Measurements from ENCODE around the gene MRFAP1.

MRFAP1 gene

GRCh38 chr4:6640292-6641163, at the start of gene MRFAP1:
TSS of gene MRFAP1 (plus strand) at chr4:6640685. CDS start at chr4:6640863, 178 bp downstream.
- DNase-seq (ENCODE audit: low read depth in 1 of 2, low spot score in 1 of 2): peak; percentile 85 to 90

GRCh38 chr4:6591313-6591712, 49.2 kb upstream of the MRFAP1 start:
- DNase-seq (ENCODE audit: low read depth in 1 of 2, low spot score in 1 of 2): no peak

GRCh38 chr4:6591781-6592180, 48.7 kb upstream of the MRFAP1 start:
- DNase-seq (ENCODE audit: low read depth in 1 of 2, low spot score in 1 of 2): no peak

- DNase-seq (ENCODE audit: low read depth in 1 of 2, low spot score in 1 of 2): no peak
Observed at GRCh38 chr4:6592804-6593563, 47.5 kb upstream of the MRFAP1 start.

- DNase-seq (ENCODE audit: low read depth in 1 of 2, low spot score in 1 of 2): no peak
Observed at GRCh38 chr4:6594341-6594740, 46.1 kb upstream of the MRFAP1 start.

- DNase-seq (ENCODE audit: low read depth in 1 of 2, low spot score in 1 of 2): no peak
Observed at GRCh38 chr4:6594826-6595355, 45.6 kb upstream of the MRFAP1 start.

- no peak for DNase-seq (ENCODE audit: low read depth in 1 of 2, low spot score in 1 of 2)
Observed at GRCh38 chr4:6595897-6596537, 44.5 kb upstream of the MRFAP1 start.

- no peak for DNase-seq (ENCODE audit: low read depth in 1 of 2, low spot score in 1 of 2)
Observed at GRCh38 chr4:6596948-6597347, 43.5 kb upstream of the MRFAP1 start.

- DNase-seq (ENCODE audit: low read depth in 1 of 2, low spot score in 1 of 2): no peak
Observed at GRCh38 chr4:6598127-6598526, 42.4 kb upstream of the MRFAP1 start.

- no peak for DNase-seq (ENCODE audit: low read depth in 1 of 2, low spot score in 1 of 2)
Observed at GRCh38 chr4:6598641-6599040, 41.8 kb upstream of the MRFAP1 start.

GRCh38 chr4:6601661-6602250, 38.7 kb upstream of the MRFAP1 start:
- no peak for DNase-seq (ENCODE audit: low read depth in 1 of 2, low spot score in 1 of 2)

GRCh38 chr4:6602289-6602688, 38.2 kb upstream of the MRFAP1 start:
- no peak for DNase-seq (ENCODE audit: low read depth in 1 of 2, low spot score in 1 of 2)

GRCh38 chr4:6603128-6603527, 37.4 kb upstream of the MRFAP1 start:
- DNase-seq (ENCODE audit: low read depth in 1 of 2, low spot score in 1 of 2): no peak

- no peak for DNase-seq (ENCODE audit: low read depth in 1 of 2, low spot score in 1 of 2)
Observed at GRCh38 chr4:6605114-6605513, 35.4 kb upstream of the MRFAP1 start.

GRCh38 chr4:6605605-6606004, 34.9 kb upstream of the MRFAP1 start:
- no peak for DNase-seq (ENCODE audit: low read depth in 1 of 2, low spot score in 1 of 2)

GRCh38 chr4:6606465-6607235, 33.8 kb upstream of the MRFAP1 start:
- DNase-seq (ENCODE audit: low read depth in 1 of 2, low spot score in 1 of 2): no peak

GRCh38 chr4:6607368-6608055, 33.0 kb upstream of the MRFAP1 start:
- no peak for DNase-seq (ENCODE audit: low read depth in 1 of 2, low spot score in 1 of 2)

GRCh38 chr4:6608758-6609414, 31.6 kb upstream of the MRFAP1 start:
- no peak for DNase-seq (ENCODE audit: low read depth in 1 of 2, low spot score in 1 of 2)

GRCh38 chr4:6609415-6610079, 30.9 kb upstream of the MRFAP1 start:
- DNase-seq (ENCODE audit: low read depth in 1 of 2, low spot score in 1 of 2): no peak

Measured in activated CD4-positive, alpha-beta T cell treated with anti-CD3 and anti-CD28 coated beads, Interleukin-2, amount 50 U/mL, for 24 hours (primary cell).